HepG2 (cell line): ENCODE data around the gene GRIK4.

Experiments
- ATF3 ChIP-seq: sonication (generic); formaldehyde crosslinking; IDR thresholded peaks from 2 replicates; pipeline ENCODE4 v1.4.0; 2020; ENCODE audit warnings: missing genetic modification reagents
- CTCF ChIP-seq: sonication (generic); formaldehyde crosslinking; IDR thresholded peaks from 2 replicates; pipeline ENCODE4 v1.5.0; 2020; ENCODE audit warnings: mild to moderate bottlenecking, missing genetic modification reagents, moderate library complexity
- JUN ChIP-seq: sonication (generic); formaldehyde crosslinking; IDR thresholded peaks from 2 replicates; pipeline ENCODE4 v1.4.0; 2020; ENCODE audit warnings: mild to moderate bottlenecking, missing genetic modification reagents
- PTBP1 ChIP-seq: fragments of 200-400 bp; formaldehyde crosslinking; IDR thresholded peaks from 2 replicates; pipeline ENCODE4 v1.6.1; 2018; ENCODE audit warnings: low read length, low read depth; ENCODE audit not compliant: poor library complexity, severe bottlenecking
- ZNF549 ChIP-seq: sonication (generic); formaldehyde crosslinking; IDR thresholded peaks from 2 replicates; pipeline ENCODE4 v1.5.0; 2020; ENCODE audit warnings: missing genetic modification reagents

GRCh38 chr11:120738516-120739046 lies 227.0 kb downstream of the GRIK4 start:
- TF ChIP-seq CTCF (no peak), ZNF549 (CRISPR knock-in tag) (no peak), PTBP1 (no peak), JUN (CRISPR knock-in tag) (no peak), ATF3 (CRISPR knock-in tag) (no peak)
